SJCRH30 (cell line): ENCODE measurements around the gene KCTD1. TPM values are rescaled to one million over a fixed set of nuclear protein-coding genes. Genes with fewer than 3 reads are reported as not detected.

Experiments used
- DNase-seq, 2 experiments: peaks; one replicate each; pipeline ENCODE4 v3.0.0-alpha.2; 2015 to 2020
- H3K27ac ChIP-seq: fragments of 250-450 bp; sonication (Bioruptor Pico); 2 replicates; pipeline ENCODE4 v1.5.1; 2020; ENCODE audit warnings: mild to moderate bottlenecking, moderate library complexity
- H3K27me3 ChIP-seq: fragments of 250-450 bp; sonication (Bioruptor Pico); 2 replicates; pipeline ENCODE4 v1.5.1; 2020; ENCODE audit warnings: mild to moderate bottlenecking, moderate library complexity
- H3K36me3 ChIP-seq: fragments of 250-450 bp; sonication (Bioruptor Pico); 2 replicates; pipeline ENCODE4 v1.5.1; 2020; ENCODE audit warnings: mild to moderate bottlenecking, moderate library complexity
- H3K4me1 ChIP-seq: fragments of 250-450 bp; sonication (Bioruptor Pico); 2 replicates; pipeline ENCODE4 v1.5.1; 2020; ENCODE audit warnings: mild to moderate bottlenecking, moderate library complexity
- H3K4me3 ChIP-seq: fragments of 250-450 bp; sonication (Bioruptor Pico); 2 replicates; pipeline ENCODE4 v1.5.1; 2020; ENCODE audit warnings: mild to moderate bottlenecking, moderate library complexity
- H3K9me3 ChIP-seq: fragments of 250-450 bp; sonication (Bioruptor Pico); replicated peaks from 2 replicates; pipeline ENCODE4 v1.5.1; 2020; ENCODE audit warnings: mild to moderate bottlenecking, moderate library complexity
- total RNA-seq: library from RNA; depleted of rRNA; stranded (reverse); fragments of >200 nt; shearing (Covaris generic); gene quantifications from 2 replicates; pipeline ENCODE4 v1.2.3, GENCODE V29; 2014

The KCTD1 gene
- total RNA-seq, 1 experiment from 2014 or later, result 9.7 TPM

DNA sequence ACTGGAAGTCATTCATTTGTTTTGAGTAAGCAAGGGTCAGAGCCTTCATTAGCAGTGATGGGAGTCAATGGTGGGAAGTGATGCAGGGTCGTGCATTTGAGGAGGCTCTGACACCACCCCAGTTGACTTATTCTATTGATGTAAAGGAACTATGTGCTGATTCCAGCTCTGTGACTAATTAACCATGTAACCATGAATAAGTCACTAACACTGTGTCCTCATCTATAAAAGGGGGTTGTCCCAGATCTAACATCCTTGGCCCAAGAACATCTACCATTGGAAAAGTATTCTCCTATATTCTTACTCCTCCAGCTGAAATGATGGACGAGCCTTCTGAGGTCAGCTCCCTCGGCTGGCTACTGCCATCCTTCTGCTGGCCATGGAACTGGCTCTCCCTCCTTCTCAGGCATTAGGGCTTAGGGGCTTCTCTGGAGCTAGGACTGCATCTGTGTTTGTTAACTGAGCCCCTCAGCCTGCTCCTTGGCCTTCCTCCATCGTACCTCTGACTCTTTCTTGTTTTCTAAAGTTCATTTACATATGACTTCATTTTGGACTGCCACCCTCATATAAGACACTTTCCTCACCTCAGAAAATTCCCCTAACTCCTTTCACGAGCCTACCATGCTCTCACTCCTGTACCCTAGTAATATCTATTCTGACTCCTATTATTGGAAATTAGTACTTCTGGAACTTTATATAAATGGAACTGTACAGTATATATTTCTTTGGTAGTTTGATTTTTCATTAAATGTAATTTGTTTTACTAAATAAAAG lies 115.5 kb downstream of the KCTD1 start:
- no peaks in the 10 kb centered on the region for H3K4me1 ChIP-seq
- H3K9me3 ChIP-seq, result no peaks in the 10 kb centered on the region
- H3K27ac ChIP-seq, result no peak overlapping the region
- no peaks in the 10 kb centered on the region for H3K27me3 ChIP-seq
- H3K4me3 ChIP-seq, result no peak overlapping the region
- DNase-seq, result no peak
- H3K36me3 ChIP-seq, result no peaks in the 10 kb centered on the region

DNA sequence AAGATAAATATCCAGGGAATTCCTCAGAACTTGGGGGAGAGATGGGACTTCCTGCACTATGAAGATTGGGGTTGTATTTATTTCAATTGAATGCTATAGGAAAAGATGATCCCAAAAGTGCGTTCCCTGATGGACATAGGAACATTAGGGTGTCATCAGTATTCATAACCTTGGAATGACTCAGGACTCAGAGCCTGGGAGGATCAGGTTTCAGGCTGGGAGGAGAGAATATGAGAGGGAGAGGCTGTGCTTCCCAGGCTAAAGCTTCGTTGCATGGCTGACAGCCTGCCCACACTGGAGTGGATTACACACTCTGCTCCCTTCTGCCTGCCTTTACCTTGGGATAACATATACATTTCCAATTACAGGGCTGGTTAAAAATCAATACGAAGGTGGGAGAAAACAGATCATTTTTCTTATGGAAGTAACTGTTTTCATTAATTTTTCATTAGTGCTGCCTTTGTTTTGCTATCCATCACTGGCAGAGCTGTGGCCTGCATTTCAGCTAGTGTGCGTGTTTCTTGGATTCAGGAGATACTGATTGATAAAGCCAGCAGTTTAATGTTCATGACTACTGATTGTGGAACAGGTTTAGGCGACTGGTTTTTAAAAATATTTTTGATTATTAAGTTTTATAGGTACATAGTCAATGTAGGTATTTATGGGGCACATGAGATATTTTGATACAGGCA lies 118.7 kb downstream of the KCTD1 start:
- Histone ChIP-seq H3K27me3 (no peaks in the 10 kb centered on the region), H3K4me1 (no peaks in the 10 kb centered on the region), H3K4me3 (no peak overlapping the region), H3K9me3 (no peaks in the 10 kb centered on the region), H3K27ac (no peak overlapping the region), H3K36me3 (no peaks in the 10 kb centered on the region)
- peak; percentile 17 to 56 for DNase-seq

GRCh38 chr18:26425148-26425531 lies 123.2 kb downstream of the KCTD1 start:
- no peaks in the 10 kb centered on the region for H3K4me1 ChIP-seq
- H3K27me3 ChIP-seq, result no peaks in the 10 kb centered on the region
- no peaks in the 10 kb centered on the region for H3K36me3 ChIP-seq
- H3K27ac ChIP-seq, result no peak overlapping the region
- no peak overlapping the region for H3K4me3 ChIP-seq
- no peaks in the 10 kb centered on the region for H3K9me3 ChIP-seq
- no peak for DNase-seq

- DNase-seq, result no peak
- no peaks in the 10 kb centered on the region for H3K9me3 ChIP-seq
- no peaks in the 10 kb centered on the region for H3K4me1 ChIP-seq
- H3K4me3 ChIP-seq, result no peak overlapping the region
- H3K27ac ChIP-seq, result no peak overlapping the region
- no peaks in the 10 kb centered on the region for H3K36me3 ChIP-seq
- no peaks in the 10 kb centered on the region for H3K27me3 ChIP-seq
Measured at GRCh38 chr18:26424428-26425147, 123.8 kb downstream of the KCTD1 start.

DNA sequence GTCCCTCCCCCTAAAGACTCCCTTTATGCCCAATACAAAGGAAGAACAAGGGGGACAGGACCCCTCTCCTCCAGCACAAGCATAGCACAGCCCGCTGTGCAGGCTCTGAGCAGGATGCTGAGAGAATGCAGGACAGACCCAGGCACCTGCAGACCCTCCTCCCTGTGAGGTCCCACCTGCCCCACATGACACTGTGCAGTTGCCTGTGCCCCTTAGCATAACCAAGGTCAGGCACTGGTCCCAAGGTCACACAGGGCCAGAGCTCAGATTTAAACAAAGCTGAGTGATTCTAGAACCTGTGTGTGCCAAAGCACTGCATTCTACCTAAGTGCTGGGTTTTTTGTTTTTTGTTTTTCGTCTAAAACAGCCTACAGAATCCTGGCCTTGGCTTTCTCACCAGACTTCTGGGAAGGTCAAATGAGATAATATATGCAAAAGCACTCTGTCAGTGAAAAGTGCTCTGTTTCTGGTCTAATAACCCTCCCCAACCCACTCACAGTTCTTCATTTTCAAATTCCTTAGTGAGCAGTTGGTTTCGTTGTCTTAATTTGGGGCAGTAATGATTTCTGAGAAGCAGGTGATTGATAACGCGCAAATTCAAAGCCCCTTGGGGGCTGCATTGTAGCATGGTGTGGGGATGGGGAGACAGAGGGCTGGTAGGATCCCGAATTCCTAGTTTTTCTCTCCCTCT lies 125.7 kb downstream of the KCTD1 start:
- DNase-seq, result no peak
- H3K27me3 ChIP-seq, result no peaks in the 10 kb centered on the region
- H3K4me1 ChIP-seq, result no peaks in the 10 kb centered on the region
- H3K9me3 ChIP-seq, result no peaks in the 10 kb centered on the region
- H3K27ac ChIP-seq, result no peak overlapping the region
- no peak overlapping the region for H3K4me3 ChIP-seq
- H3K36me3 ChIP-seq, result no peaks in the 10 kb centered on the region

DNA sequence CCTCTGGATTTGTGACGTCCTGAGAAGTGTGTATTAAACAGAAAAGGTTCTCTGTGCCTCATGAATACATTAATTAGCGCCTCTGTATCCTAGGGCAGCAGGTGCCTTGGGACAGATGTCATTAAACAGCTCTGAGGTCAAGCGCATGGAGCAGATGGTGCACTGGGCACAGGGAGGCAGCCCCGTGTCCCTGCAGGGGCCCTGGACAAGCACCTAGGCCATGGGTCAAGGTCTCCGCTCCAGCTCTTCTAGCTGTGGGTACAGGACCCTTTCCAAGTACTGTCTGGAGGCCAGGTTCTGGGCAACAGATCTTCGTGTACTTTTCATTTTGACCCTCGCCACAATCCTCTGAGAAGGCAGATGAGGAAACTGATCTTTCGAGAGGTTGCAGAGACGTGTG lies 126.4 kb downstream of the KCTD1 start:
- H3K4me3 ChIP-seq, result no peak overlapping the region
- no peaks in the 10 kb centered on the region for H3K36me3 ChIP-seq
- no peak for DNase-seq
- no peak overlapping the region for H3K27ac ChIP-seq
- no peaks in the 10 kb centered on the region for H3K4me1 ChIP-seq
- H3K27me3 ChIP-seq, result no peaks in the 10 kb centered on the region
- H3K9me3 ChIP-seq, result no peaks in the 10 kb centered on the region

- Histone ChIP-seq H3K36me3 (no peaks in the 10 kb centered on the region), H3K27ac (no peak overlapping the region), H3K27me3 (no peaks in the 10 kb centered on the region), H3K9me3 (no peaks in the 10 kb centered on the region), H3K4me1 (no peaks in the 10 kb centered on the region), H3K4me3 (no peak overlapping the region)
- DNase-seq, result no peak
Measured at GRCh38 chr18:26421503-26421902, 126.8 kb downstream of the KCTD1 start.

- H3K27ac ChIP-seq, result no peak overlapping the region
- no peaks in the 10 kb centered on the region for H3K4me1 ChIP-seq
- no peak overlapping the region for H3K4me3 ChIP-seq
- H3K36me3 ChIP-seq, result no peaks in the 10 kb centered on the region
- no peaks in the 10 kb centered on the region for H3K9me3 ChIP-seq
- H3K27me3 ChIP-seq, result no peaks in the 10 kb centered on the region
- DNase-seq, result no peak
Measured at GRCh38 chr18:26419746-26420145, 128.6 kb downstream of the KCTD1 start.

GRCh38 chr18:26418225-26418624 lies 130.1 kb downstream of the KCTD1 start:
- Histone ChIP-seq H3K27ac (no peak overlapping the region), H3K9me3 (no peaks in the 10 kb centered on the region), H3K4me3 (no peak overlapping the region), H3K27me3 (no peaks in the 10 kb centered on the region), H3K36me3 (no peaks in the 10 kb centered on the region), H3K4me1 (no peaks in the 10 kb centered on the region)
- no peak for DNase-seq

DNA sequence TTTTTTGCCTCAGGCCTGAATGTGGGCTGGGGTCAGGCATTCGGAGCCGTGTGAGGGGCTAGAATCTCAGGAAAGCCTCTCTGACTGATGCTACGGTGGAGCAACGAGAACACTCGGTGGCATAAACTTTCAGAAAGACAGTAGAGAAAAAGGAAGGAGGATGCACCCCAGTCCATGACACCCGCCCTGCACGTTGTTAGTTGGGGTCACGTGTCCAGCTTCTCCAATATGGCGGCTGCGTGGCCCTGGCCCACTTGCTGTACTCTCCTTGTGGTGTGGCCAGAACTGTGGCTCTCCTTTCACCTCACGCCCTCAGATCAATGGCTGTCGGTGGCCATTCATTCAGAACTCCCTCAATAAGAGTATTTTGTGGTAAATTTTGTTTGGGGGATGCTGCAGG lies 131.2 kb downstream of the KCTD1 start:
- H3K4me3 ChIP-seq, result no peak overlapping the region
- no peaks in the 10 kb centered on the region for H3K4me1 ChIP-seq
- H3K36me3 ChIP-seq, result no peaks in the 10 kb centered on the region
- no peaks in the 10 kb centered on the region for H3K27me3 ChIP-seq
- H3K9me3 ChIP-seq, result no peaks in the 10 kb centered on the region
- no peak for DNase-seq
- no peak overlapping the region for H3K27ac ChIP-seq

GRCh38 chr18:26416652-26417150 lies 131.7 kb downstream of the KCTD1 start:
- no peak overlapping the region for H3K27ac ChIP-seq
- H3K4me3 ChIP-seq, result no peak overlapping the region
- H3K4me1 ChIP-seq, result no peaks in the 10 kb centered on the region
- no peaks in the 10 kb centered on the region for H3K27me3 ChIP-seq
- DNase-seq, result no peak
- no peaks in the 10 kb centered on the region for H3K36me3 ChIP-seq
- H3K9me3 ChIP-seq, result no peaks in the 10 kb centered on the region

- no peak overlapping the region for H3K4me3 ChIP-seq
- H3K4me1 ChIP-seq, result no peaks in the 10 kb centered on the region
- no peak overlapping the region for H3K27ac ChIP-seq
- no peaks in the 10 kb centered on the region for H3K36me3 ChIP-seq
- no peak for DNase-seq
- no peaks in the 10 kb centered on the region for H3K9me3 ChIP-seq
- no peaks in the 10 kb centered on the region for H3K27me3 ChIP-seq
Measured at GRCh38 chr18:26415631-26416030, 132.7 kb downstream of the KCTD1 start.

- Histone ChIP-seq H3K36me3 (no peaks in the 10 kb centered on the region), H3K4me1 (no peaks in the 10 kb centered on the region), H3K27me3 (no peaks in the 10 kb centered on the region), H3K27ac (no peak overlapping the region), H3K9me3 (no peaks in the 10 kb centered on the region), H3K4me3 (no peak overlapping the region)
- no peak for DNase-seq
Measured at GRCh38 chr18:26414901-26415440, 133.4 kb downstream of the KCTD1 start.

DNA sequence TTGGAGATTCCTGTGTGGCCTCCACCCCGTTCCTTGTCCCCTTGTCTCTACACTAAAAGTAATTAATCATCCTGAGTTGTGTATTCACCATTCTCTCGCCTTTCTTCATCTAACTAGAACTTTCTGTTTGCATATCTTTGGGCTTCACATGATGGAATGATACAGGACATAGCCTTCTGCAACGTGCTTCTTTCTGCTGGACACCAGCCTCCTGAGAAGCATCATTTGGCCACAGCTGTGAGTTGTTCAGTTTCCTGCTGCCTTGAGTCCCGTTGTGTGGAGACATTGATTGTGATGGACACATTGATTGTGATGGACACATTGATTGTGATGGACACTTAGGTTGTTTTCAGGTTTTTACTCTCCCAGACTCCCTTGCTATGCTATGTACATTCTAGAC lies 139.3 kb downstream of the KCTD1 start:
- Histone ChIP-seq H3K27ac (no peak overlapping the region), H3K36me3 (no peaks in the 10 kb centered on the region), H3K4me3 (no peak overlapping the region), H3K9me3 (no peaks in the 10 kb centered on the region), H3K27me3 (no peaks in the 10 kb centered on the region), H3K4me1 (no peaks in the 10 kb centered on the region)
- no peak for DNase-seq
